HuH-7.5 (cell line): ENCODE data around the gene OTULIN.

ENCODE experiments used
- DNase-seq: peaks from one replicate; pipeline ENCODE4 v3.0.0; 2011; ENCODE audit warnings: low spot score

OTULIN gene

DNA sequence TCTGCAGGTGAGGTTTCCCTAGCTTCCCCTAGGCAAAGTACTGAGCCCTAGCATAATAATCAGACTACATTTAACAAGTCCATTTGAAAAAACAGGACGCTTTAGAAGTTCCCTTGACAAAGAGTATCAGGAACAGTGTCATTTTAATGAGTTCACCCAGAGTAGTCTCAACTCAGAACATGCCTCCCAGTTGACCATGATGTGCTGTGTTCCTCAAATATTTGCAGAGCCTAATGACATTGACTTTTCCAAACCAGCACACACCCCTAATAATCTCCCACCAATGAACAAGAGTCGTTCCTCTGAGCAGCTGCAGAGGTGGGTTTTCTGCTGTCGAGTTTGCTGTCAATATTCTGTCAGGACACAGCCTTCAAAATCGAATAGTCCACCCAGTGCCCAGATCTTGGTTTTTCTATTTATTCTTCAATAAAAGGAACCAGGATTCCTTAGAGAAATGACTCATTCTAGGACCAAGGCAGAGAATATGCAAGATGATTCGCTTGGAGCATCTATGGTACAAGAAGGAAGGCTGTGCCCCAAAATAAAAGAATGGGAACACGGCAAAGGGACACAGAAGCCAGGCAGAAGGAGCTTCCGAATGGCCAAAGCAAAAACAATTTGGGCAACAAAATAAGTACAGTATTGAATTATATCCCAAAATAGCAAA is 57.6 kb downstream of the OTULIN start:
- DNase-seq, result no peak

DNA sequence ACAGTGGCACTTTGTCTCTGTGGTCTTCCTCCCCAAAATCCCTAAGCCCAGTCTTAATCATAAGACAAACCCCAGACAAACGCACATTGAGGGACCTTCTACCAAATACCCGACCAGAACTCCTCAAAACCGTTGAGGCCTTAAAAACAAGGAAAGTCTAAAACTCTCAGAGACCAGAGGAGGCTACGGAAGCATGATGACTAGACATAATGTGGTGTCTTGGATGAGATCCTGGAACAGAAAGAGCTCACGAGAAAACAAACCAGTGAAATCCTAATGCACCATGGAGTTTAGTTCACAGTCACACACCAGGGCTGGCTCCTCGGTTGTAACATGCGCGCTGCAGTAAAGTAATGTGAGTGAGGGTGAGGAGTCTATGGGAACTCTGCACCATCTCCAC is 58.4 kb downstream of the OTULIN start:
- DNase-seq, result no peak

DNA sequence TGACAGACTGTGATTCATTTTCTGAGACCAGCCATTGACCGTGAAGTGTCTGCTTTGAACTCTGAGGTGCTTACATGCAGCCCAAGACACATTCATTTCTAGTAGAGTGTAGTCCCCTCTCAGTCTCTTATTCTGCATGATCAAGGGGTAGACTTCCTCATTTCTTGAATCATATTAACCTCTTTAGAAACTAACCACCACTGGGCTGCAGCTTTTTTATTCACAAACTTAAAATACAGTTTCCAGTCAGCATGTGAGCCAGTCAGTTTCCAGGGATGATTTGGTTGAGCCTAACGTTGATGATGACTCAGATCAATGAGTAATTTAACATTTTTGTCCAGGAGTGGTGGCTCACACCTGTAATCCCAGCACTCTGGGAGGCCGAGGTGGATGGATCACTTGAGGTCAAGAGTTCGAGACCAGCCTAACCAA is 59.2 kb downstream of the OTULIN start:
- no peak for DNase-seq

DNA sequence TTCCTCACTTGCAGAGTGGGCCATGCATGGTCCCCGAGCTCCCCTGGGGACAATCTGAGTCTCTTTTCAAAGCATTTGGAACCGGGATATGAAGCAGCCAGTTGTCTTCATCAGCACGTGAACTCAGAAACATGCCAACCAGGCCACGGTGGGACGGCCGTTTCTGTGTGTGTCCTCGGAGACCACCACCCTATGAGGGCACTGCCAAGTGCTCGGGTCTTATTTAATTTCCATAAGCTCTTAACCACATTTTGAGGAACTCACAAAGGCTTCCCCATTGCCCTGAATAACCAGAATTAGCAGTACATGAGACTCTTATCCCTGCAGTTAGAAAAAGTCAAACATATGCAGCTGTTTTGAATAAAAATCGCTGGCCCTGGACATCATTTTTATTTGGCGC is 60.1 kb downstream of the OTULIN start:
- DNase-seq, result no peak

DNA sequence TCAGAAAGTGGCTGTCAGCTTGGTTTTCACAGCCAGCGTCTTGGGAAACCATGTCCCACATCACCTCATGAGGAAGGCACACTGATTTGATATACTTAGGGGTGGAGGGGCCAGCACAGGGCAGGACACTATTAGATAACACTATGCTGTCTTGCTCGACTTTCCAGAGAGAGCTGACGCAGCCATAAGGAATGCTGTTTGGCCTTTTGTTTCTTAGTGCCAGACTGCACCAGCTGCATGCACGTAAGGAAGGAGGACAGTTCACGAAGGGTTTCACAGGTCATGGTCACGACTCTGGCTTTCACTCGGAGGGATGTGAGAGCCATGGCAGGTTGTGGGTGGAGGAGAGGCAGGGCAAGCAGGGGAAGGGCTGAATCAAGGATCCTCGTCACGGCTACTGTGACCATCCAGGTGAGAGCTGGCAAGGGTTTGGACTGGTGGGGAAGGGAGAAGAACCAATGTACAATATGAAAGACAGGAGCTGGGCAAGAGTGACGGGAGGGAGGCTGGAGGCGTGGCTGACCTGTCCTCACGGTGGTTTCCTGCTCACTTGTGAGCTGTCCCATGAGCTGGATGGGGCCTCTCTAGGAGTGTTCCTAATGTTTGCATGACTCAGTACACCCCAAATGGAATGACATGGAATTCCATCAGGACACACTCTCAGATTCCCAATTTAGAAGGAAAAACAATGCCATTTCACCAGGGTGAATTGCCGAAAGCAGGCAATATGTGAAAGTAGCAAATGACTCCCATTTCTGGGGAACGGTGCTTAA is 61.7 kb downstream of the OTULIN start:
- DNase-seq, result no peak

DNA sequence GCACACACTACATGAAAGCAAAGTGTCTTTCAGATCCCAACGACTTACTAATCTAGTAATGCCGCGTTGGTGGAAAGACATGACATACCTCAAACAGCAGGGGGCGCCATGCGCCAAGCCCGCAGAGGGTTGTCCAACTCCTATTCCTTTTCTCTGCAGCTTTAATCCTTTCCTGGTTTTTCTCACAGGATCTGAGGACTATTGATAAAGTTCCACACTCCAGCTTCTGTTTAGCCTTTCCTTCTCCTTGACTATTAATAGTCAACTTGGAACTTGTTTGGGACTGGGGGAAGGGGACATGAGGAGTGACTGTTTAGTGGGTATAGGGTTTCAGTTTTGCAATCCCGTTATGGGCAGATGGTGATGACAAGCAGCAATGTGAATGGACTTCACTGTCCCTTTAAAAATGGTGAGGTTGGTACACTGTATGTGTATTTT is 62.9 kb downstream of the OTULIN start:
- peak; percentile 67 for DNase-seq

DNA sequence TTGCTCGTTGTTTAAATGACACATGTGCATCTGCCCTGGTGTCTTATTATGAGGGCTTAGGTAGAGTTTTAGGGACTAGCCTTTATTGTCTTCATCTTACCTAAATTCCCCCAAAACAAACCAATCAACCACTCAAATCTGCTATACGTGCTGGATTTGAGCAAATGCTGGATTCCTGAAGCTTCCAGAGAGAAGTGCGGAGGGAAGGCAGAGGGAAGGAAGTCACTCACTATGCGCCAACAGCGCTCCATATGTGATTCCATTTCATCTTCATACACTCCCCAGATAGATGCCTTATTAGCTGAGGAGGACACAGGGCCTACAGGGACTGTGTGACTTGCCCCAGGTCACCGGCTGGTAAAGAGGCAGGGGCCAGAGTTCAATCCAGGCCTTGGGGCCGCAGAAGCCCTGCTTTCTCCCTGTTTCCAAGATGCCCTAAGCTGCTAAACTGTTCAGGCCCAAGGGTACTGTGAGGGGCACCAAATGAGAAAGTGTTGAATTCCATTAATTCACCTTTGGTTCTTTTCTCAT is 63.5 kb downstream of the OTULIN start:
- DNase-seq, result no peak

DNA sequence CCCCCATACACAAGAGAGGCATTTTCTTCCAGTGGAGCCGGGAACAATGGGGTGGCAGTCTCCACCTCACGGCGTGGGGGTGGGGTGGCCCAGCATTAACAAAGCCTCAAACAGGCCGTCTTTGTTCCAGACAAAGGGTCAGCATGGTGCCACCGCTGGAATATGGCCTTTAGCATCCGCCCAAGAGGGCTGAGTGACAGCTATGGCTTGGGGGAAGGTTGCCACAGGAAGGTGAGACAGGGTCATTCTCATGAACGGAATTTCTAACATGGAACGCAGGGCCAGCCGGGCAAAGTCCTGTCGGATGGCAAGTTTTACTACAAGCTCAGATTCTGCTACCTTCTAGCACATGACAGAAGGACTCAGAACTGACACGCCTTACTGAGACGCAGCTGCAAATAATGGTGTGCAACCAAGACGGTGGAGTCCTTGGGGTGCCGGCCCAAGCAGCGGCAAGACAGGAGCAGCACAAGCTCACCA is 64.0 kb downstream of the OTULIN start:
- DNase-seq, result peak; percentile 81

DNA sequence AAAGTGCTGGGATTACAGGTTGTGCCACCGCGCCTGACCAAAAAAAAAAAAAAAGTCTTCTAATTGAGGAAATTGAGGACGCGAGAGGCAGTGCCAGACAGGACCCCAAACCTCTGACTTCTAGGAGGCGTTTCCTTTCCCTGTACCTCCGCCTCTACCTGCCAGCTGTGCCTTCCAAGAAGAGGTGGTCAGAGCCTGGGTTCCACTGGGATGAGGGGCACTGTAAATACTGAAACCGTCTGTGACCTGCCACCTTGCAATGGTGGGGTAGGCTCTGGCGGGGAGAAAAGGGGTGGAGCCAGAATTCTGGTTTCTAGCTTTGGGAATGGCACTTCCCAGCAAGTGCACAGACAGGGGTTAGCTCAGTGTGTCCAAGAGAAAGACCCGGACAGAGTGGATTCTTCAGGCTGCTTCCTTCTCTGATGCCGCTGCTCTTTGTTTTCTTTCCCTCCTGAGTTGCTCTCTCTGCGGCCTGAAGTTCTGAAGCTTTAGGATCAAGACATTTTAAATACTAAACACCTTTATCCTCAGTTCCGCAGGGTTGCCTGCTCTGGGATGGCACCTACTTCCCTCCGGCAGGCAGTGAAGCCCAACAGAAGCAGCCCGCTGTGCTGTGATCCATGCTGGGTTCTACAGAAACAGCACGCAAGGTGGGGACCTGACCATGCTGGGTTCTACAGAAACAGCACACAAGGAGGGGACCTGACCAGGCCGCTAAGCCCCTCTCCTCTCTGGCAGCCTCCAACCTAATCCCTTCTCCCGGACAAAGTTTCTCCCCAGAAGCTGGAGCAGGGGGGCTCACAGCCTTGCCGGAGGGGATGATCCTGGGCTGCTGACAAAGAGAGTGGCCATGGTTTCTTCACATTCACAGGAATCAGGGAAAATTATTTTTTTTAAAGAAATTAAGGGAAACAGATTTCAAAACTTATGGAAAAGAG is 65.2 kb downstream of the OTULIN start:
- DNase-seq, result no peak

DNA sequence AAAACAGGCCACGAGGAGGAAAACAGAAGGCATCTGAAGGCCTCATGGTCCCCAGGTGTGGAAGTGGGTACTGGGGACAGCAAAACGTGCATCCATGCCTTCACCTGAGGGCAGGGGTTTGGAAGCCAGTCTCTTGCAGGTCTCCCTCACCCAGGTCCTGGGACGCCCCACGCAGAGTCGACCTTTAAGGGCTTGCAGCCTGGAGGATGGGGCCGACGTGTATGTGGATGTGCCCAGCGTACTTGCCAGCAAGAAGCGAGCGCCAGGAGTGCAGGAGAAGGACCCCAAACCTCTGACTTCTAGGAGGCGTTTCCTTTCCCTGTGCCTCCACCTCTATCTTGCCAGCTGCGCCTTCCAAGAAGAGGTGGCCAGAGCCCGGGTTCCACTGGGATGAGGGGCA is 65.9 kb downstream of the OTULIN start:
- DNase-seq, result no peak

DNA sequence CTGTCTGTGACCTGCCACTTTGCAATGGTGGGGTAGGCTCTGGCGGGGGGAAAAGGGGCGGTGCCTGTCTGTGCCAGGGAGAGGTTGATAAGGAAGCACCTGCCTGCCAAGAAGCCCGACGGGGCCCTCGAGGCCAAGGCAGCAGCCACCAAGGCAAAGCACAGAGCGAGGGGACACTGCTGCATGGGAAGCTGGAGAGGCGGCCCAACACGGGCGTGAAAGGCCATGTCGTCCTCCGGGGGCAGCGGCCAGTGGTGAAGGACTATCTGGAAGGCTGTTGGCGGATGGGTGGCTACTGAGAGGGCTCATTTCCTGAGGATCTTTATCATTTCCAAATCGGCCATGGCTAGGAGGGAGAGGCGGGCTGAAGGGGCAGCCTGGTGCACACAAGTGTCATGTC is 66.4 kb downstream of the OTULIN start:
- DNase-seq, result no peak

DNA sequence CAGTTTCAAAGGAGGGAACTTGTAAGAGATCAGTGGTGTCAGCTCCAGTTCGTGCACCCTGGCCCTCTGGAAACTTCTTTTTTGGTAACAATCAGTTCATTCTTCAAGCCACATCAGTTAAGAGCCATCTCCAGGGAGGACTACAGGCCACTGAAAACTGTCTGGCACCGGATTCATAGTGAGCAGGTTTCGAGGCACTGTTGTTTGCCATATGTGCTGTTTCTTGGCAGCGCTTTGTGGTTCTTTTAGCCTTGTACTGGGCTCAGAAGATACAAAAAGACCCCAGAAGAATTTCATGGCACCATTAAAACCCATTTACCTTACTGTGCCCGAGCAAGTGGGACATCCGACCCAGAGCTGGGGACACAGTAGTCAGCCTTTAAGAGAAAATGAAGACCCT is 68.5 kb downstream of the OTULIN start:
- no peak for DNase-seq

DNA sequence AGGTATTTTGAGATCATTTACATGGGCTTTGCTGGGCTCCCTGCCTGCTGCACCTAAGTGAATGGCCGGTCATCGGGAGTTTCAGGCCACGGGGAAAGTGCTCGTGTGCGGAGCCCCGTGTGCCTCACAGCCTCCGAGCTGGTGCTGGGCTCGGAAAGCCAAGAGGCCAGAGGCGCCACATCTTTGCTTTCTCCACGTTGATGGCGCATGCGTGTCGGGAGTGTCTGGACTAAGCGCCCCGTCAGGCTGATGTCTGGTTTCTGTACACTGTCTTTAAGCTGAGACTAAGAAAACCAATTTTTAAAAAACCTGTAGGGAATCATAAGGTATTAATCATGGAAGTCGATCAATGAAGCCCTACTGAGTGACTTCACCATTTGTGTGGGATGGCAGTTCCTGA is 69.1 kb downstream of the OTULIN start:
- DNase-seq, result no peak

DNA sequence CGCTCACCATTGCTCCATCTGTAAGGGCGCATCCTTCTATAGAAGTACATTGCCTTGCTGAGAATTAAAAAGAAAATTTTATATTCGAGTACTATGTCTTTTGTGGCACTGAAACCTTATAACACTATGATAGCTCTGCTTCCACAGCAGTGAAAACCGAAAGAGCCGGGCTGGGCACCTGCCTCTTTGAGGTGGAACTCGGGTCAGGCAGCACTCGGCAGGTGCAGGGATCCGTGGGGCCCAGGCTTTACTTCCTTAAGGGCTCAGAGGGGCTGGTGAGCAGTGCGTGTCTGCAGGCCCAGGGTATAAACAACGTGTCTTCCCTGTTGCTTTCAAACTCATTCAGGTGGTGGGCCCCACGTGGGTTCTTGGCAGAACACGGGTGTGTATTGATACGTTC is 69.9 kb downstream of the OTULIN start:
- no peak for DNase-seq

DNA sequence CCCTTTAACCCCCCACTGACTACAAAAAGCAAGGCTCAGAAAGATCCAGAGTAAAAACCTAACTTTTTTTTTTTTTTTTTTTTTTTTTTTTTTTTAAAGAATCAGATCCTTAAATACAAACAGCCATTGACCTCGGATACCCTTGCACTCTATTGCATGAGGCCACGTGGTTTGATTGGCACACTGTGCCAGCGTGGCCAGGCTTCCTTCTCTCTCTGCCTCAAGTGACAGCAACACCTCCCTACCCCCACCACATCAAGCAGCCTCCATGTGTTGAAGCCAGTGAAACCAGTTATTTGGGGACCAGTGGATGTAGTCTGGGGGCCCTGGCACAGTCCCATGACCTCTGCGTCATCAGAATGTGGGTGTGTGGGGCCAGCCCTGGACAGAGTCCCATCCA is 71.4 kb downstream of the OTULIN start:
- DNase-seq, result no peak

DNA sequence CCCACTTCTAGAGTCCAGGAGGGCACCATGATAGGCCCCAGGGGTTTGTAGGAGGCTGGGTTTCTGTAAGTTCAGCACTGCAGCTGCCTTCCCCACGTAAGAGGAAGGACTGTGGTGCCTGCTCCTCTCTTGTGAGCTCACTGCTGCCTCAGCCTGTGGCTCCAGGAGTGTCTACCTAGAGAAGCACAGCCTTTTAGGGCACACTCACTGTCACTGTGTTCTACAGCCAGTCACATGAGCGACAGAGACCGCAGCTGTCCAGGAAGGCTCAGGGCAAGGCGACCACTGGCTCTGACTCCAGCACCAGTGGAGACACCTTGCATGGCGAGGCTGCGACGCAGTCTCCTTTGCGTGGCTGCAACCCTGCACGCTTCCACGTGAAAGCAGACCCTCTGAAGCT is 72.8 kb downstream of the OTULIN start:
- DNase-seq, result no peak

DNA sequence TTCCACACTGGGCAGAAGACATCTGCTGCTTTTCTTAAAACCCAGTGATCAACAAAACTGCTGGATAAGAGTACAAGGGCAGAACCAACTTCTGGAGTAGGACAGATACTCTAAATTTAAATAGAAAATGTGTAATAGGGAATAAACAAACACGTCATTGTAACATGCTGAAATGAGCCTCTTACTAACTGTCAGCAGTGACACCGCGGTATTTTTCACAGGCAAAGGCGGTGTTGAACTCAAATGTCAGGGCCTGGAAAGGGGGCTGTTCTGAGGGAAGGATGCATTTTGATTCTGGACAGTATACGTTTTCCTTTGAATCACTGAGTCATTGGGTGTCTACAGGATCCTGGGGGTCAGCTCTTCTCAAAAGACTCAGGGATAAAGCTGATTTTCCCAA is 73.5 kb downstream of the OTULIN start:
- no peak for DNase-seq

DNA sequence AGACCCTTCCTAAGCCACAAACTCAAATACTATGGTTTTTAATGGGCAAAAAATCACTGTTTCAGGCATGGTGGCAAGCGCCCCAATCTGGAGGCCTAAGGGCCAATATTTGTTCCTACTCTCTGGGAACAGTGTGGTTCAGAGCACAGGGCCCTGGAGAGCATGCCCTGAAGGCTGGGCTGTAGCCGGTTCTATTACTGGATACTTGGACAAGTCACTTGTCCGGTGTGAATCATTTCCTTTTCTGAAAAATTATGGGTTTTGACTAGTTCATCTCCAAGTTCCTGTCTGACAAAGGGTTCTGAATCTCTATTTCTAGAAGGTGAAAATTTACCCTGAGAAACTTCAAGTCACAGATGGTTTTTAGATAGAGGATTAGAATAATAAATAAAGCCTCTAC is 75.0 kb downstream of the OTULIN start:
- no peak for DNase-seq

DNA sequence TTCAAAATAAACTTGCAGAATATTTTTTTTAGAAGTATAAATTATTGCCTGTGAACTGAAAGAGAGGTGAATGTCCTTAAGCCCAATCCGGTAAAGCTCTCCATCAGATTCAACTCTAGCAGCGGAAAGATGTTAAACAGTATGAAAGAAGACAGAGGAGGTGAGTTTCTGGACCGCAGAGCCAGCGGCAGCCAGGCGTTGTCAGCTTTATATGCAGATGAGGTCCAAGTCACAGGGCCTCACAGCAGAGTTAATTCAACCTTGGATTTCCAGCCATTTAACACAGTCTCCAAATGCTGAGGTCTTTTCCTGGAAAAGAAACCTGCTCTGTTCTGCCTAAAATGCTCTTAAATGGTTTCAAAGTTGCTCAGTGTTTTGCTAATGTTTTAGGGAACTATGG is 75.5 kb downstream of the OTULIN start:
- DNase-seq, result no peak

DNA sequence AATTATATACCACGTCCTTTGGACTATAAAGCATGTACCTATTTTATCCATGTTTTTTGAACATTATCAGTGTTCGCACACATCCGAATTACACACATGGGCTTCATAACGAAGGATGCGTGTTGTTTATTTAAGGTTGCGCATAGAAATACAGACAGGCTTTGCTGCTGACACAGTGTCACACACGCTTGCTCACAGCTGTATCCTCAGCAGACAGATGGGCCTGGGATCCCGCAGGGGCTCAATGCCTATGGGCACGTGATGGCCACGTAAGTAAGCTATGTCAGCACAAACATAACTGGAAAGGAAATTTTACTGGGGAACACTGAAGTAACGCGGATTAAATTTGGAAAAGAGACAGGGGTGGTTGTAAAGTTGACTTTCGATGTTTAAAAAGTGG is 76.6 kb downstream of the OTULIN start:
- no peak for DNase-seq

DNA sequence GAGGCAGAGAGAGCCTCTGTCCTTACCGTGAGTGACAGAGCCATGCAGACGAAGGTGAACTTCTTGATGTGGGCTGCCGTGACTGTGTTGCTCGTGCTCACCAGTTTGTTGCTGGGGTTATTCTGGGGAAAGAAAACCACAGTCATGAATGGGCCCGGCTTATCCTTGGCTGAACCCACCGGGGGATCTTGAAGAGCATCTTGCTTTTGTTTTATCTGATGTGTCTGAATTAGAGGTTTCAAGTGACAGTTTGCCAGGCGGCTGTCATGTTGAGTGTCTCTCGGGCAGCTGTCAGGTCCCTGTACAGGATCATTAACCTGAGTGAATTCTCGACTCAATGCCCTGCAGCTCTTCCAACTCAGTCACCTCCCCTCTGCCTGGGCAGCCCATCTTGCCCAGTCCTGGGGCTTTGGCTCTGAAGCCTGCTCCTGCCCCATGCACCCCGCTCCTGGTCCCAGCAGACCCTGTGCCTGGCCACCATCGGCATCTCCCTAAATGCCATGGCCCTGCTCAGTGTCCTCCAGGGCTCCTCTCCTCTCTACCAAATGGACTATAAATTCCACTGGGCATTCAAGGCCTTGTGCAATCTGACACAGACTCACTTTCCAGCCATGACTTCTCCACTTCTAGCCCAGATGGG is 77.4 kb downstream of the OTULIN start:
- no peak for DNase-seq

DNA sequence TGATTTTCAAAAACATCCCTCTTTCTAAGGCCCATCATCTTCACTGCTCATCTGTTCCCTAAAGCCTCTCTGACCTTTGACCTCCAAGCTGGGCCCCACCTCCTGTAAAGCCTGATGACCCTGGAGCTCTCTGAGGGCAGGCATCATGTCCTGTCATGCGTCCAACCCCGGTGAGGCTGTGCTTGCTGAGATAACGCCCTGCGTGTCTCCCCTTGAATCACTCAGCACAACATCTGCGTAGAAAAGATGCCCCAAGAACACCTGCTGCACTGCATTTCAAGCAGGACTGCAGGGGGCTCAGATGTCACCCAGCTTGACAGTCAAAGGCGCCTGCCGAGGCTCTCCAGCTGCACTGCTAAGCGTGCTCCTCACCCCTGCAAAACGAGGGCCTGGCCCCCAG is 78.0 kb downstream of the OTULIN start:
- DNase-seq, result no peak
